Left ventricle myocardium inferior (tissue), 1 donor: ENCODE data around the gene HINFP. TPM values are rescaled to one million over a fixed set of nuclear protein-coding genes. Genes with fewer than 3 reads are reported as not detected.

ENCODE experiments used
- DNase-seq: peaks from one replicate; pipeline ENCODE4 v3.0.0-alpha.2; 2020
- H3K27ac ChIP-seq: fragments of 200-600 bp; replicated peaks from 2 replicates; pipeline ENCODE4 v1.8.0; 2021
- H3K27me3 ChIP-seq: fragments of 200-600 bp; 2 replicates; pipeline ENCODE4 v1.8.0; 2021; ENCODE audit warnings: low read depth
- H3K36me3 ChIP-seq: fragments of 200-600 bp; 2 replicates; pipeline ENCODE4 v1.8.0; 2021
- H3K4me1 ChIP-seq: fragments of 200-600 bp; 2 replicates; pipeline ENCODE4 v1.8.0; 2021
- H3K4me3 ChIP-seq: fragments of 200-600 bp; 2 replicates; pipeline ENCODE4 v1.8.0; 2021; ENCODE audit warnings: mild to moderate bottlenecking, moderate library complexity
- H3K9me3 ChIP-seq: fragments of 200-600 bp; replicated peaks from 2 replicates; pipeline ENCODE4 v1.8.0; 2021
- CTCF ChIP-seq: fragments of 200-600 bp; IDR thresholded peaks from 2 replicates; pipeline ENCODE4 v1.8.0; 2021; ENCODE audit warnings: antibody characterized with exemption, mild to moderate bottlenecking, borderline replicate concordance
- intact Hi-C: fragments of 100-400 bp; cut with micrococcal nuclease; formaldehyde crosslinking; loops from one replicate; pipeline ENCODE4 v1.11.0; 2022
- total RNA-seq: library from RNA; stranded (reverse); fragmentation: NEBNext Ultra II Directional; extraction: Animal tissue kit (Norgen Biotek cat#: 25700); gene quantifications from one replicate; pipeline ENCODE4 v1.2.1, GENCODE V29; 2021
- donor health status: DM: no; HTN: yes; CAD: no; lungs with severe emphysema.

HINFP gene
- total RNA-seq, 1 donor from 2014 or later, result 13.9 TPM

- H3K9me3 ChIP-seq, result no peaks in the 10 kb centered on the region
- no peaks in the 10 kb centered on the region for H3K27me3 ChIP-seq
- peak overlapping the region; percentile 95 for H3K27ac ChIP-seq
- DNase-seq, result peak; percentile 85
- peaks cover 36% of the 10 kb centered on the region for H3K4me1 ChIP-seq
- peaks cover 46% of the 10 kb centered on the region for H3K36me3 ChIP-seq
- intact Hi-C loops, result no loop called here
- peak; percentile 84 for TF ChIP-seq CTCF
- peak overlapping the region; percentile 98 for H3K4me3 ChIP-seq
These were observed 26.6 kb upstream of the HINFP start for GRCh38 chr11:119094816-119095065.

GRCh38 chr11:119095066-119095880 lies 26.1 kb upstream of the HINFP start:
- Histone ChIP-seq H3K27me3 (no peaks in the 10 kb centered on the region), H3K4me1 (peaks cover 39% of the 10 kb centered on the region), H3K36me3 (peaks cover 42% of the 10 kb centered on the region), H3K27ac (peak overlapping the region; percentile 95), H3K9me3 (no peaks in the 10 kb centered on the region), H3K4me3 (peak overlapping the region; percentile 98)
- intact Hi-C loops, result no loop called here
- peak; percentile 98 for DNase-seq
- TF ChIP-seq CTCF, result peak; percentile 0

GRCh38 chr11:119099711-119100110 lies 21.7 kb upstream of the HINFP start:
- Histone ChIP-seq H3K9me3 (no peaks in the 10 kb centered on the region), H3K27ac (no peak overlapping the region), H3K36me3 (peaks cover 24% of the 10 kb centered on the region), H3K27me3 (no peaks in the 10 kb centered on the region), H3K4me3 (no peak overlapping the region), H3K4me1 (peaks cover 43% of the 10 kb centered on the region)
- intact Hi-C loops, result no loop called here
- no peak for DNase-seq
- no peak for TF ChIP-seq CTCF

GRCh38 chr11:119100246-119100970 lies 21.0 kb upstream of the HINFP start:
- intact Hi-C loops, result no loop called here
- H3K9me3 ChIP-seq, result no peaks in the 10 kb centered on the region
- H3K27me3 ChIP-seq, result no peaks in the 10 kb centered on the region
- H3K4me1 ChIP-seq, result peaks cover 37% of the 10 kb centered on the region
- peak overlapping the region; percentile 93 for H3K4me3 ChIP-seq
- peaks cover 24% of the 10 kb centered on the region for H3K36me3 ChIP-seq
- DNase-seq, result no peak
- no peak overlapping the region for H3K27ac ChIP-seq
- TF ChIP-seq CTCF, result no peak

- Histone ChIP-seq H3K27me3 (no peaks in the 10 kb centered on the region), H3K4me1 (peaks cover 35% of the 10 kb centered on the region), H3K4me3 (peak overlapping the region; percentile 93), H3K36me3 (peaks cover 24% of the 10 kb centered on the region), H3K27ac (peak overlapping the region; percentile 97), H3K9me3 (no peaks in the 10 kb centered on the region)
- DNase-seq, result no peak
- peak; percentile 22 for TF ChIP-seq CTCF
- intact Hi-C loops, result no loop called here
These were observed 20.2 kb upstream of the HINFP start for GRCh38 chr11:119100994-119101758.
